NCI-H226 (cell line): ENCODE results near the gene BCKDK.
"Not testable (repeated sequence)": the region's sequence is repeated elsewhere in the genome, so short reads cannot be mapped to it uniquely, and the experiment has no call there.

ENCODE experiments used
- DNase-seq: peaks from one replicate; pipeline ENCODE4 v3.0.0-alpha.2; 2015

Gene BCKDK

GRCh38 chr16:31144418-31144817 is 36.2 kb downstream of the BCKDK start:
- DNase-seq = not testable (repeated sequence)

- DNase-seq = no peak
Measured at GRCh38 chr16:31145398-31145990, 37.3 kb downstream of the BCKDK start.

- DNase-seq = no peak
Measured at GRCh38 chr16:31147574-31147973, 39.4 kb downstream of the BCKDK start.

- DNase-seq = no peak
Measured at GRCh38 chr16:31148281-31148728, 40.1 kb downstream of the BCKDK start.

GRCh38 chr16:31148896-31149295 is 40.7 kb downstream of the BCKDK start:
- DNase-seq = no peak

GRCh38 chr16:31149332-31149731 is 41.1 kb downstream of the BCKDK start:
- DNase-seq = no peak

- no peak for DNase-seq
Measured at GRCh38 chr16:31149894-31150890, 42.0 kb downstream of the BCKDK start, which contains the start of gene PRSS36. Gene PRSS36, minus strand, starts transcription at chr16:31150066. Its CDS starts 31 bp downstream, at chr16:31150035.

GRCh38 chr16:31150976-31151375 is 42.8 kb downstream of the BCKDK start:
- DNase-seq = not testable (repeated sequence)

GRCh38 chr16:31157136-31157535 is 49.0 kb downstream of the BCKDK start:
- no peak for DNase-seq
